RWPE2 (cell line): ENCODE data around the gene LATS2.
"Not testable (repeated sequence)": the region's sequence is repeated elsewhere in the genome, so short reads cannot be mapped to it uniquely, and the experiment has no call there.

Experiments
- ATAC-seq: fragments of 200-7000 bp; cut with Tn5 transposase; 3 replicates; pipeline ENCODE4 v1.9.1; 2021; ENCODE audit warnings: low read depth
- DNase-seq: peaks from one replicate; pipeline ENCODE4 v3.0.0-alpha.2; 2020; ENCODE audit warnings: low spot score
- H3K27ac ChIP-seq: fragments of 450-650 bp; 2 replicates; pipeline ENCODE4 v1.5.1; 2017; ENCODE audit warnings: mild to moderate bottlenecking; ENCODE audit not compliant: poor library complexity, severe bottlenecking
- H3K27me3 ChIP-seq: fragments of 250-450 bp; sonication (Bioruptor Pico); 2 replicates; pipeline ENCODE4 v1.5.1; 2021; ENCODE audit warnings: mild to moderate bottlenecking, moderate library complexity; ENCODE audit not compliant: insufficient read depth, poor library complexity, severe bottlenecking
- H3K36me3 ChIP-seq: fragments of 250-450 bp; sonication (Bioruptor Pico); 2 replicates; pipeline ENCODE4 v1.5.1; 2020; ENCODE audit warnings: low read depth, mild to moderate bottlenecking, moderate library complexity
- H3K4me1 ChIP-seq: fragments of 250-450 bp; sonication (Bioruptor Pico); 2 replicates; pipeline ENCODE4 v1.5.1; 2021; ENCODE audit warnings: mild to moderate bottlenecking, moderate library complexity; ENCODE audit not compliant: insufficient read depth, poor library complexity, severe bottlenecking
- H3K4me3 ChIP-seq: fragments of 250-450 bp; sonication (Bioruptor Pico); 2 replicates; pipeline ENCODE4 v1.5.1; 2021; ENCODE audit warnings: mild to moderate bottlenecking, moderate library complexity; ENCODE audit not compliant: severe bottlenecking
- H3K9me3 ChIP-seq: fragments of 250-450 bp; sonication (Bioruptor Pico); 2 replicates; pipeline ENCODE4 v1.5.1; 2021; ENCODE audit warnings: mild to moderate bottlenecking, moderate library complexity; ENCODE audit not compliant: severe bottlenecking
- TF ChIP-seq, protein P1 (sequence below): fragments of 450-650 bp; IDR thresholded peaks from one replicate; pipeline ENCODE4 v1.5.1; 2017; ENCODE audit warnings: mild to moderate bottlenecking, moderate library complexity; ENCODE audit not compliant: poor library complexity, severe bottlenecking

Gene LATS2

DNA sequence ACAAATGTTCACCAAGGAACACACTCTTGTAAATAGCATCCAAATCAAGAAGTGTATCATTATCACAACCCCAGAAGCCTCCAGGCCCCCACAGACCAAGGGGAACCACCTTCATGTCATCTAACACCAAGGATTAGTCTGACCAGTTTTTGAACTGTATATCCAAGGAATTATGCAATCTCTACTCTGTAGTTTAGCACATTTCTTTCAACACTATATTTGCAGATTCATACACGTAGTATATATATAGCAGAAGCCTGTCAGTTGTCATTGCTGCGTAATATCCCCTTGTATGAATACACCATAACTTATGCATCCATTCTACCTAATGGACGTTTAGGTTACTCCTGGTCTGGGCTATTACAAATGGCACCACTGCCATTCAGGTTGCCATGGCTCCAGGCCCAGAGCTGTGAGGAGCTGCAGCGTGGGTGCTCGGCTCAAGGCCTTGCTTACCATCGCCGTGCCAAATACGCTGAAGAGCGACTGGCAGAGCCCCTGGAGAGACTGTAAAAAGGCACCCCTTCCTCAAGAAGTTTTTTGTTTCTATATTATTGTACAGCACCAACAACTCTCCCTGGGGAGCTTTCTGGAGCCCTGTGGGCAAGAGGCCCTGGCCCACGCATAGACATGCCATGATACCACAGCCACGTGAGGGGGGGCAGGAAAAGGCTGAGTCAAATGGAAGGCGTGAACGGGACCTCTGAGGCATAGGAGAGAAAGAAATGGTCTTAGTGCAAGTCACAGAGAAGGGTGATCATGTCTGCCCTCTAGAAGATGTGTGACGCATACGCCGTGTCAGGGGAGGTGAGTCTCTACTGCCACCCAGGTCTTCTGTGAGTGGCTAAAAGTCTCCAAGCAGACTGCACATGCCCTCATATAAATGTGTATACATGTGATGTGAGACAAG lies 10.8 kb downstream of the LATS2 start:
- H3K27me3 ChIP-seq: no peaks in the 10 kb centered on the region
- H3K4me1 ChIP-seq: peaks cover 5% of the 10 kb centered on the region
- ATAC-seq (no peak), DNase-seq (no peak)
- H3K4me3 ChIP-seq: no peak overlapping the region
- H3K9me3 ChIP-seq: no peaks in the 10 kb centered on the region
- TF ChIP-seq, protein P1, sequence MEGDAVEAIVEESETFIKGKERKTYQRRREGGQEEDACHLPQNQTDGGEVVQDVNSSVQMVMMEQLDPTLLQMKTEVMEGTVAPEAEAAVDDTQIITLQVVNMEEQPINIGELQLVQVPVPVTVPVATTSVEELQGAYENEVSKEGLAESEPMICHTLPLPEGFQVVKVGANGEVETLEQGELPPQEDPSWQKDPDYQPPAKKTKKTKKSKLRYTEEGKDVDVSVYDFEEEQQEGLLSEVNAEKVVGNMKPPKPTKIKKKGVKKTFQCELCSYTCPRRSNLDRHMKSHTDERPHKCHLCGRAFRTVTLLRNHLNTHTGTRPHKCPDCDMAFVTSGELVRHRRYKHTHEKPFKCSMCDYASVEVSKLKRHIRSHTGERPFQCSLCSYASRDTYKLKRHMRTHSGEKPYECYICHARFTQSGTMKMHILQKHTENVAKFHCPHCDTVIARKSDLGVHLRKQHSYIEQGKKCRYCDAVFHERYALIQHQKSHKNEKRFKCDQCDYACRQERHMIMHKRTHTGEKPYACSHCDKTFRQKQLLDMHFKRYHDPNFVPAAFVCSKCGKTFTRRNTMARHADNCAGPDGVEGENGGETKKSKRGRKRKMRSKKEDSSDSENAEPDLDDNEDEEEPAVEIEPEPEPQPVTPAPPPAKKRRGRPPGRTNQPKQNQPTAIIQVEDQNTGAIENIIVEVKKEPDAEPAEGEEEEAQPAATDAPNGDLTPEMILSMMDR: no peak
- no peak overlapping the region for H3K27ac ChIP-seq
- H3K36me3 ChIP-seq: peaks cover 14% of the 10 kb centered on the region

GRCh38 chr13:21049731-21050130 lies 11.7 kb downstream of the LATS2 start:
- H3K27me3 ChIP-seq, ATAC-seq, H3K4me3 ChIP-seq, H3K27ac ChIP-seq, DNase-seq, H3K9me3 ChIP-seq, H3K4me1 ChIP-seq: not testable (repeated sequence)
- peaks cover 18% of the 10 kb centered on the region for H3K36me3 ChIP-seq

DNA sequence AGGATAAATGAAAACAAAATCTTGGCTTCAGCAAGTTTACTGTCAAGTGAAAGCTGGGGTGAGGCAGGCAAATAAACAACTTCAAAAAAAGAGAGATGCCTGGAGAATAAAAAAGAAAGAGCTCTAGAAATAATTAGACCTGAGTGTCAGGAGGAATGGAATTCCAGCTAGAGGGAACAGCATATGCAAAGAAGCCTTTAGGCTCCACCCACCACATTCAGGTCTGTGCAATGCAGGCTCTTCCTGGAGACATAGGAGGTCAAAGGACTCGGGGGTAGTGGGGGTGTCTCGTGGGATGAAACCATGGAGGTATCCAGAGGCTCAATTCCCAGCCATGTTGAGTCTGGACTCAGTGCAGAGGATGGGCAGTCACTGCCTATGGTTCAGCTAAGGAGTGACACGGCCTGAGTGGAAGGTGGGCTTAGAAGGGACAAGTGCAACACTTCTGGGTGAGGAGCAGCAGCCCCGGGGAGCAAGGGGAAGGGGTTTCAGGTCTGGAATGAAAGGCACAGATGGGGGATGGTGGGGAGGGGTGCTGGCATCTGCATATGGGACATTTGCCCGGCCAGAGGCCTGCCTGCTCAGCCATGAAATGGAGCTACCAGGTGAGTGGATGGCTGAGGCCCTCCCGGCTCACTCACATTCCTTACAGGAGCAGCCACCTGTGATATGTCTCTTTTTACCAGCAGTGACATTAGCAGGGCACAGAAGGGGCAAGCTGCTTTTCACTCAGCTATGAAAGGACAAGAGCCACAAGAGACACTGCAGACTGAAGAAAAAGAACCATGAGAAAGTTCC lies 12.3 kb downstream of the LATS2 start:
- H3K36me3 ChIP-seq: peaks cover 21% of the 10 kb centered on the region
- no peaks in the 10 kb centered on the region for H3K9me3 ChIP-seq
- no peak overlapping the region for H3K27ac ChIP-seq
- ATAC-seq (no peak), DNase-seq (no peak)
- no peaks in the 10 kb centered on the region for H3K27me3 ChIP-seq
- no peaks in the 10 kb centered on the region for H3K4me1 ChIP-seq
- no peak overlapping the region for H3K4me3 ChIP-seq
- TF ChIP-seq, protein P1: no peak

- TF ChIP-seq, protein P1: no peak
- H3K9me3 ChIP-seq: no peaks in the 10 kb centered on the region
- H3K4me1 ChIP-seq: no peaks in the 10 kb centered on the region
- no peaks in the 10 kb centered on the region for H3K27me3 ChIP-seq
- no peak for DNase-seq
- ATAC-seq: no peak
- H3K4me3 ChIP-seq: no peak overlapping the region
- peaks cover 27% of the 10 kb centered on the region for H3K36me3 ChIP-seq
- no peak overlapping the region for H3K27ac ChIP-seq
These were observed 13.6 kb downstream of the LATS2 start for GRCh38 chr13:21047591-21048282.

DNA sequence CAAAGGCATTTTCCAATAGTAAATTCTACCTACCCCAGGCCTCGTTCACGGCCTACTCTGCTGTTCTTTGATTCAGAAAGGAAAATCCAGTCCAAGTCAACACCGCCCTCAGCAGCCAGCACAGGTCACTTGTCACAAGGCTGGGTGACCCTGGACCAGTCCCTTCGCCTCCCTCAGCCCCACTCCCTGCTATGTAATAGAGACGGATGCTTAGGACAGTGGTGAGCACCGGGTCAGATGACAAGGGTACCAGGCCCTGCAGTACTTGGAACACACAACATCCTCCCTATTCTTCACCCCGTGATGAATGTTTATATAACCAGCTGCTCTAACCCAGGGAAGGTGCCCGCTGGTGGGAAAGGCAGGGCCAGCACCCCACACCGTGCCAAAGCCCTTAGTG lies 14.3 kb downstream of the LATS2 start:
- Histone ChIP-seq H3K36me3 (peaks cover 27% of the 10 kb centered on the region), H3K4me3 (no peak overlapping the region), H3K27me3 (no peaks in the 10 kb centered on the region), H3K9me3 (no peaks in the 10 kb centered on the region), H3K27ac (no peak overlapping the region), H3K4me1 (no peaks in the 10 kb centered on the region)
- TF ChIP-seq, protein P1: no peak
- ATAC-seq: no peak
- no peak for DNase-seq
